Measurements from ENCODE around the gene FBXL19. TPM values are rescaled to one million over a fixed set of nuclear protein-coding genes. Genes with fewer than 3 reads are reported as not detected.

The FBXL19 gene
- total and polyA plus RNA-seq, 2 of the 8 experiments (the other 6 are each of a cell fraction or from before 2014, with no cell fraction given): 47.2 to 72.2 TPM

- ChIA-PET POLR2A (ENCODE audit: partially characterized antibody) (interaction anchor here (1.0 to 4.3 kb wide), 3 partner anchors 10 to 40 kb away, joined by 3 to 40 read pairs (median 3); no protein-coding TSS in a partner anchor), CTCF (ENCODE audit: partially characterized antibody) (interaction anchor here (0.9 kb wide), 1 partner anchor 16 kb away, joined by 3 read pairs; no protein-coding TSS in a partner anchor)
- no peak overlapping the region for H3K4ac ChIP-seq (replicated peaks; ENCODE audit: insufficient read length, low read depth, low read length)
- H3K23ac ChIP-seq (ENCODE audit: insufficient read length): no peak overlapping the region
- H3K4me2 ChIP-seq (ENCODE audit: insufficient read depth in 1 of 2, low read depth in 2 of 2, low read length in 2 of 2): no peak overlapping the region
- no peak overlapping the region for H3K27ac ChIP-seq (ENCODE audit: low read depth, low read length)
- no peak overlapping the region for H4K91ac ChIP-seq (replicated peaks; ENCODE audit: insufficient read length, low read length)
- no peaks in the 10 kb centered on the region for H3K79me2 ChIP-seq (ENCODE audit: control insufficient read depth in 1 of 2, insufficient read depth in 2 of 2, low read length in 2 of 2)
- H4K8ac ChIP-seq (ENCODE audit: extremely low read depth, insufficient read depth, low read length): no peak overlapping the region
- no peak overlapping the region for H2AFZ ChIP-seq (ENCODE audit: low read length)
- no peak for TF ChIP-seq SRF (IDR thresholded peaks at IDR 0.05; ENCODE audit: low read depth, low read length)
- no peak for TF ChIP-seq CTBP2 (IDR thresholded peaks at IDR 0.05; ENCODE audit: borderline replicate concordance, insufficient read depth, insufficient read length, low read length)
- TF ChIP-seq CHD2 (IDR thresholded peaks at IDR 0.05; ENCODE audit: low read length): no peak
- no peak for TF ChIP-seq RAD21 (IDR thresholded peaks at IDR 0.05 in 1 of 2, conservative IDR thresholded peaks at IDR 0.05 in 1 of 2; ENCODE audit: low read depth in 2 of 2, low read length in 2 of 2)
- TF ChIP-seq SUZ12 (IDR thresholded peaks at IDR 0.05; ENCODE audit: low read length): no peak
- TF ChIP-seq KDM5A (IDR thresholded peaks at IDR 0.05; ENCODE audit: low read length): no peak
- no peak for TF ChIP-seq TEAD4 (IDR thresholded peaks at IDR 0.05; ENCODE audit: low read depth, low read length)
- no peak for TF ChIP-seq RXRA (IDR thresholded peaks at IDR 0.05; ENCODE audit: insufficient read depth, low read depth, low read length)
- TF ChIP-seq BACH1 (IDR thresholded peaks at IDR 0.05; ENCODE audit: low read length): no peak
- no peak for TF ChIP-seq SP1 (IDR thresholded peaks at IDR 0.05; ENCODE audit: low read depth, low read length)
- no peak for TF ChIP-seq ASH2L (IDR thresholded peaks at IDR 0.05; ENCODE audit: low read length)
- TF ChIP-seq HDAC2 (IDR thresholded peaks at IDR 0.05; ENCODE audit: borderline replicate concordance in 1 of 2, low read depth in 2 of 2, low read length in 2 of 2): no peak
- no peak for TF ChIP-seq MAX (IDR thresholded peaks at IDR 0.05)
- TF ChIP-seq CBX8 (IDR thresholded peaks at IDR 0.05; ENCODE audit: borderline replicate concordance, low read depth, low read length): no peak
- H2AK5ac ChIP-seq (ENCODE audit: low read depth, low read length): no peak overlapping the region
- FAIRE-seq: no peak
- H3K9me3 ChIP-seq (ENCODE audit: insufficient read depth in 2 of 2, low read depth in 1 of 2, low read length in 1 of 2): no peaks in the 10 kb centered on the region
- 93% methylated on average over 1 of the region's 1 CpG; no CpG with 5 or more reads in 1 of the 2 experiments for WGBS, 2 experiments (ENCODE audit: extremely low coverage in 1 of 2, insufficient coverage in 1 of 2, insufficient read length in 1 of 2, insufficient replicate concordance in 2 of 2, low coverage in 1 of 2, low lambda C conversion rate in 2 of 2, missing lambda C conversion rate in 1 of 2)
- DNase-seq (ENCODE audit: low read depth in 1 of 2, low spot score in 2 of 2): no peak
- H3K79me1 ChIP-seq (ENCODE audit: low read depth, low read length): peaks cover 4% of the 10 kb centered on the region; the same call in 1 of the 2 replicates
- H4K5ac ChIP-seq (ENCODE audit: insufficient read length, low read depth, low read length): no peak overlapping the region
- H3K36me3 ChIP-seq (ENCODE audit: control insufficient read depth in 2 of 4, insufficient read depth in 4 of 4, low read length in 3 of 4): peaks cover 0 to 5% (median 0%) of the 10 kb centered on the region in 4 experiments; a peak in 3 of 8 replicates
- no peak overlapping the region for H2BK12ac ChIP-seq (ENCODE audit: low read depth, low read length)
- H3K14ac ChIP-seq (ENCODE audit: insufficient read length): no peak overlapping the region
- H3K4me3 ChIP-seq (ENCODE audit: extremely low read depth in 1 of 4, insufficient read depth in 2 of 4, low read depth in 3 of 4, low read length in 4 of 4): no peak overlapping the region
- no peak overlapping the region for H3K9ac ChIP-seq (replicated peaks in 1 of 4; ENCODE audit: extremely low read depth in 1 of 4, low read depth in 3 of 4, low read length in 3 of 4)
- H3K23me2 ChIP-seq (ENCODE audit: low read depth, low read length): no peaks in the 10 kb centered on the region
- no peak overlapping the region for H2BK5ac ChIP-seq (ENCODE audit: low read depth, low read length)
- H3K18ac ChIP-seq (ENCODE audit: extremely low read depth, low read length): no peak overlapping the region
- H2BK20ac ChIP-seq (ENCODE audit: low read length): no peak overlapping the region
- H2BK120ac ChIP-seq (replicated peaks; ENCODE audit: low read depth, low read length): no peak overlapping the region
- no peaks in the 10 kb centered on the region for H3K27me3 ChIP-seq (replicated peaks in 1 of 4; ENCODE audit: control insufficient read depth in 3 of 4, extremely low read depth in 1 of 4, insufficient read depth in 3 of 4, low read length in 3 of 4)
- H2BK15ac ChIP-seq (ENCODE audit: low read length): no peak overlapping the region
- no peak overlapping the region for H3K56ac ChIP-seq (replicated peaks; ENCODE audit: insufficient read length, low read depth, low read length)
- peaks cover 5 to 6% of the 10 kb centered on the region in 2 experiments for H4K20me1 ChIP-seq (replicated peaks in 1 of 2; ENCODE audit: control insufficient read depth in 1 of 2, insufficient read depth in 2 of 2, low read length in 2 of 2)
- no peaks in the 10 kb centered on the region for H3K4me1 ChIP-seq (replicated peaks in 1 of 4; ENCODE audit: control insufficient read depth in 3 of 4, insufficient read depth in 4 of 4, low read length in 3 of 4)
Observed at GRCh38 chr16:30886145-30886544, 37.2 kb upstream of the FBXL19 start.
